GM20431 (cell line): Measurements from ENCODE around the gene INKA1.

Source experiments
- in situ Hi-C: fragments of 300-500 bp; cut with MseI, MboI; formaldehyde crosslinking; loops from one replicate; pipeline ENCODE4 v1.15.0; 2020; ENCODE audit warnings: low sequenced_read_pairs; ENCODE audit not compliant: unreplicated experiment

INKA1 gene

DNA sequence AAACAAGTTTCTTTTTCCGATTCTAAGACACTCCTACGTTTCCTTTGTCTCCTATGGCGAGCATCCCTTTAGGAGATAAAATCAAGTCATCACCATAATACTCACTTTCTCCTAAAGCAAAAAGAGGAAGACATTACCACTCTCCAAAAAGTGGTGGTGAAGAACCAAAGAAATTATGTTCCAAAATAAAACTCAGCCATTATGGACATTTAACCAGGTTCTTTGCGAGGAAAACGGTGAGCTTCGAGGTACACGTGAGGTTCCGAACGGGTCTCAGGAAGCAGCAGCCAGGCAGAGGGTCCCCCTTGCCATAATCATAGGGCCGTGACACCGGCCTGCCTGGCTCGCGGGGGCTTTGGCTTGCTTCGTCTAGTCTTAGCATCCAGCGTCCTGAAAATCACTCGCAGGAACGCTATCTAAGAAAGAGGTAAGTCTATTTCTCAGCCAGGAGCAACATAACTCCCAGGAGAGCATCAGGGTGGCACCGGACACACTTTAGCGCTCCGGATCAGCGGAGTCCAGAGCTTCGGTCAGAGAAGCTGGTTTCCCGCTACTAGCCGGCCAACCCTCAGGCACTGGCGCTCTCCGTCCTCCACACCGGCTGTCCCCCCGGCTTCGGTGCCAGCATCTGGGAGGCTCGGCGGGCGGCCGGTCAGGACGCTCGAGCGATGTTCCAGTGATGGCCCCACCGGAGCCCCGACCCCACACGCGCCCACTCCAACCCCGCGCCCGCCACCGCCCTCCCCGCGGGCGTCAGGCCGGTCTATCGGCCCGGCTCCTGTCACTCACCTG lies 17.3 kb upstream of the INKA1 start:
- in situ Hi-C loops, result no loop called here

DNA sequence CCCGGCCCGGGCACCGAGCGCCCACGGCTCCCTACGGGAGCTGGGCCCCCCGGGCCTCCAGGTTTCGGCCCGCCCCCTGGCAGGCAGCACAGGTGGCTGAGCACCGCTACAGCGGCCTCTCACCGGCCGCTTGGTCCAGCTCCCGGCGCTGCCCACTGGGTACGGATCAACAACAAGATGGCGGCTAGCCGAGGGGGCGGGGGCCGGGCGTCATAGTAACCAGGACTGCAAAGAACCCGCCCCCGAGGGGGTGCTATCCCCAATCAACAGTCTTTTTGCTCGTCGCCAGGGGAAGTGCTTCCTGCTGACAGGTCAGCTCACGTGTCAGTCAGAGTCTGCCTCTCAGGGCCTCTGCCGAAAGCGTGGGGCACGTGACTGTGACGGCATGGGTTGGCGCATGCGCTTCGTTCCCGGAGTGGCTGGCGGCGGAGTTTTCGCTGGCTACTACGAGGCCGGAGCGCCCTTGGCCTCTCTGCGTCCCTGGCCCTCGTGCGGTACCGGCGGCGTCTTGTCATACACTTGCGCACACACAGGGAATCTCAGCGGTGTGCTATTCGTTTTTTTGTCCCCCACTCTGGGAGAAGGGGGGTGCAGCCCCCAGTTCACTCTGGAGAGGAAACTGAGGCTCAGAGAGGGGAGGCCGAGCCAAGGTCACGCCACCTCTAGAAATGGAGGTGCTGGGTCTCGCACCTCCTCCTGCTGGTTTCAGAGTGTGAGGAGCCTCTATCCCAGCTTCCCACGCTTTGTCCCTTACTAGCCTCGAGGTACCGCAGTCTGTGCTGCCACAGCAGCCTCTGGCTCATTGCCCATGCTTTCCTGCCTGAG lies 16.5 kb upstream of the INKA1 start, which contains the start of gene IP6K1:
Gene IP6K1 (minus strand): TSS at position 186 of the 825 bp plus-strand sequence. CDS start 38,502 bp downstream, outside the sequence.
- in situ Hi-C loops, result no loop called here

DNA sequence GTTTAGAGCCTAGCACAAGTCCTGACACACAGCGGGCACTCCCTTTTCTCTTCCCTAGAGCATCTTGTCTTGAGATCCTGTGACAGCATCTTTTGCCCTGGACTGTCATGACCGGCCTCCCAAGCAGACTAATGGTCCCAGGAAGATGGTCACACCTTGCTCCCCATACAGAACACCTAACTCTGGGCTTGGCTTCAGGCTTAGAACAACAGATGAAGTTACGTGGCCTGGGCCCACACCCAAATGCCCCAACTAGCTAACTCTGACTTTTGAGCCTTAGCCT lies 15.9 kb upstream of the INKA1 start:
- in situ Hi-C loops, result no loop called here

GRCh38 chr3:49787536-49787935 lies 15.5 kb upstream of the INKA1 start:
- in situ Hi-C loops, result no loop called here

- in situ Hi-C loops, result no loop called here
These were observed 15.0 kb upstream of the INKA1 start for GRCh38 chr3:49788056-49788455.

GRCh38 chr3:49790626-49791411 lies 12.2 kb upstream of the INKA1 start:
- in situ Hi-C loops, result no loop called here

- in situ Hi-C loops, result no loop called here
These were observed 11.5 kb upstream of the INKA1 start for GRCh38 chr3:49791571-49791970.

GRCh38 chr3:49792371-49793150 lies 10.5 kb upstream of the INKA1 start:
- in situ Hi-C loops, result no loop called here

DNA sequence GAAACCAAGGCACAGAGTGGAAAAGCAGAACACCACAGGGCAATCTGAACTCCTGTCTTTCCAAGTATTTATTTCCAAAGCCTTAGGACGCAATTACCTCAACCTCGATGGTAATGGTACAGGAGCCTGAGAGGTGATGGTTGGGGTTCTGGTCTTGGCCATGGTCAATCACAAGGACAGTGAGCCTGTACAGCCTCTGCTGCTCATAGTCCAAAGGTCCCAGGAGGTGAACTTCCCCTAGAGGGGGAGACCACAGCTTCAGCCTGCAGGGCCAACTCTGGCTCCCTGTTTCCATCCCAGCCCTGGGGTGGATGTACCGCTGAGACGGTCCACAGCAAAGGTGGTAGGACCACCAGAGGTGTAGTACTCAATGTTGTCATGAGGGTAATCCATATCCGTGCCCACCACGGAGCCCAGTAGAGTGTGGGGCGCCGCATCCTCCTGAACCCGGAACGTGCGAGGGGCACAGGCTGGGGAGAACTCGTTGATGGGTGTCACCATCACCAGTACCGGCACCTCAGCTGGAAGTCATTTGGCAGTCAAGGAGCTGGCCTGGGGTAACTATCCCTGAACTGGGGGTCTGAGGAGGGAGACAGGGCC lies 9.5 kb upstream of the INKA1 start:
- in situ Hi-C loops, result no loop called here

DNA sequence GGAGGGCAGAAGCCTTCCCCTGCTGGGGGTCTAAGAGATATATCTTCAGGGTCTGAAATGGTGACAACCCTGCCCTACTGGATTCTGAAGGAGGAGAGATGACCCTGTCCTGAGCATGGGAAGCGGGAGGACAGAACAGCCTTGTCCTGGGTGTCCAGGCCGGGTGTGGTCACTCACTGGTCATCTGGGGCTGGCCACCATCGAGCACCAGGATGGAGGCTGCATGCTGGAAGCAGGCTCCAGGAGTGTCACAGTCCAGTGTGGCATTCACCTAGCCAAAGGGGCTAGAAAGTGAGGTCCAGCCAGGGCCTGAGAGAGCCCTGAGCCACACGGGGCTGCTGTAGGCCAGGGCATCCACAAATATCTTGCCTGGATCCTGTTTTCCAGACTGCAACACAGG lies 8.6 kb upstream of the INKA1 start:
- in situ Hi-C loops, result no loop called here

DNA sequence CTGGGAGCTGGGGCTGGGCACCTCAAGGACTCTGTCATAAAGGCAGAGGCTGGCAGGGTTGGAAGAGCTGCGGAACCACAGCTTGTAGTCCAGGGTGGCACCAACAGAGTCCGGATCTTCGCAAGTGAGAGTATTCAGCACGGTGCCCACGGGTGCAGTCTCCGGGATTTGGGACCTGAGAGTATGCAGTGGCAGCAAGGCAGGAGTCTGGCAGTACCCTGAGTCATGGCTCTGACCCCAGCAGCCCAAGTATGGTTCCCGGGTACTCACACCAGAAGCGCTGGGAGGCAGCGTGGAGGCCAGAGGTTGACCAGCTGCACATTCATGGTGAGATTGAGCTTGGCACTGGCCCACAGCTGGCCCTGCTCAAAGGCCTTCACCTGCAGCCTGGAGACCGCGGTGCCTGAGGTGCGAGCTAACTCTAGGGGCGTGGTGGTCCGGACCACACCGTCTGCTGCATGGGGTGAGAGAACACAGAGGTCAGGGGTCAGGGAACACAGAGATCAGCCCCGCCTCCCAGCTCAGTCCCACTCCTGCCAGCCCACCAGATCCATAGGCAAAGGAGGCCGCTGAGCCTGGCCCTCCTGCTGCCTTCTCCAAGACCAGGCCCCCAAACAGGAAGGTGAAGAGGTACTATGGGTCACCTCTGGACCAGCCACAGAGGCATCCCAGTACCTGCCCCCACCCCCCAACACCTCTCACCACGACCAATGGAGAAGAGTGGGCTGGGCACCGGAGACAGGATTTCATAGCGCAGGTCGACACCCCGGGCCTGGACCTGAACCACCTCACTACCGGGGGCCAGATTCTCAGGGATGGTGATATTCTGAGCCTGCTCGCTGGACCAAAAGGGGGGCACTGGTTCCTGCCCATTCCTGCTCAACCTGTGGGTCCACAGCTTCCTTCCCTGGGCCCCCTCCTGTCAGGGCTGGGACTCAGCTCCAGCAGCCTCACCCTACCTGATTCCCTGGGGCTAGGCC lies 7.8 kb upstream of the INKA1 start:
- in situ Hi-C loops, result no loop called here

GRCh38 chr3:49799105-49799504 lies 4.0 kb upstream of the INKA1 start:
- in situ Hi-C loops, result no loop called here

- in situ Hi-C loops, result no loop called here
These were observed 3.3 kb upstream of the INKA1 start, which contains the start of gene CDHR4 for GRCh38 chr3:49799761-49800160. TSS of gene CDHR4 (minus strand) at chr3:49799873. CDS start at chr3:49799812, 61 bp downstream.

DNA sequence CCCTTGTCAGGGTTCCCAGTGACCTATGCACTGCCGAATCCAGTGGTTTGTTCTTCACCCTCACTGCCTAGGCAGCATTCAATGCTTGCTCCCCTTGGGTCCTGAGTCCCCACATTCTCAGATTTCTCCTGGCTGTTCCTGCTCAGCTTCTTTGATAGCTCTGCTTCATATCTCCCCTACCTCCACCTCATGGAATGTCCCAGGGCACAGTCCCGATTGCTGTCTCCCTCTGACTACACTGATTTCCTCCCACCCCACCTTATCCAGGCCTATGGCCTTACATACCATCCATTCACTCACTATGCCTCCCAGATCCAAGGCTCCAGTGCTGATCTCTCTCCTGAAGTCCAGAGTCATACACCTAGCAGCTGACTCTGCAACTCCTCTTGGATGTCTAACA lies 1.9 kb upstream of the INKA1 start:
- in situ Hi-C loops, result no loop called here

DNA sequence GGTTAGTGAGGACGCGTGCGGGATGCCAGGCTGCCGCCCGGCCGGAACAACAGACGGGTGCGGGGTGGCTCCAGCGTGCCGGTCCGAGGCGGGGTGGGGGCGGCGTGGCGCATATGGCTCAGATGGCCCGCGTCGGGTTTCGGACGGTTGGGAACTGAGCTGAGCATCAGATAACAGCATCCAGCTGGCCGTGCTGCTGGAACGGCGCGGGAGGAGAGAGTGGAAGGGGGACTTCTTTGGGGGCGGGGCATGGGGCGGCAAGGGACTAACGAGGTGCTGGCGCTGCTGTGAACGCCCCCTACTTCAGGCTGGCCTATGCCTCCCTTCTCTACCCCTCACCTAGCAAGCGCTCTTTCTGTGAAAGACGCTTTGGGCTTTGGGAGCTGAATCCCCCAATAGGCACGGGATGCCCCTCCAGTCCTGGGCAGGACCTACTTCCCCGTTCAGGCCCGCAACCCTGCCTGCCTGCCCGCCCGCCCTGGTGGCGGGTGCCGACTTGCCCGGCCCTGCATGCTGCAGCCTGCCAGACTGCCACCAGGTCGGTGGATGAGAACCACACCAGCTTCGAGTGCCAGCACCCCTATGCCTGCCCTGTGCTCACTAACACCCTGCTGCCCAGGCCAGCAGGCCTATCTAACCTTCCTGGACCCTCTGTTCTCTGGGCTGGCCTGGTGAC lies 542 bp downstream of the INKA1 start:
- in situ Hi-C loops, result no loop called here

DNA sequence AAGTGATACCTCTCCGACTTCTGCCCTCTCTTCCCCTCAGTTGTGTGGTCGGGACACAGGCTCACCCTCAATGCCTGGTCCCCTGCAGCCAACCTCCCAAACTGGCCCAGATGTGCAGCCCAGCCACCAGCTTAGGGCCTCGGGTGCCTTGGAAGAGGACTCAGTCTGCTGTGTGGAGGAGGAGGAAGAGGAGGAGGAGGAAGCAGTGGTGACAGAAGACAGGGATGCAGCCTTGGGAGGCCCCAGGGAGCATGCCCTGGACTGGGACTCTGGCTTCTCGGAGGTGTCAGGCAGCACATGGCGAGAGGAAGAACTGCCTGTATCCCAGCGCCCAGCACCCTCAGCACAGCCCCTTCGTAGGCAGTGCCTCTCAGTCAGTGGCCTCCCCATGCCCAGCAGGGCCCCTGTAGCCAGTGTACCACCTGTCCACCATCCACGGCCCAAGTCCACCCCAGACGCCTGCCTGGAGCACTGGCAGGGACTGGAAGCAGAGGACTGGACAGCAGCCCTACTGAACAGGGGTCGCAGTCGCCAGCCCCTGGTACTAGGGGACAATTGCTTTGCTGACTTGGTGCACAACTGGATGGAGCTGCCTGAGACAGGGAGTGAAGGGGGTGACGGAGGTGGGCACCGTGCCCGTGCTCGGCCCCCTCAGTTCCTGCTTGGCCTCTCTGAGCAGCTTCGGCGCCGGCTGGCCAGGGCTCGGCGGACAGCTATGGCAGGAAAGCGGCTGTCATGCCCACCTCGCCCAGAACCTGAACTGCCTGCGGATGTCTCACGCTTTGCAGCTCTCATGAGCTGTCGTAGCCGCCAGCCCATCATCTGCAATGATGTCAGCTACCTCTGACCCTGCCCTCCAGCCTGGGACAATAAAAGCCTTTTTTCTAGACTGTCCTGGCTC lies 1.3 kb downstream of the INKA1 start:
- in situ Hi-C loops, result no loop called here

DNA sequence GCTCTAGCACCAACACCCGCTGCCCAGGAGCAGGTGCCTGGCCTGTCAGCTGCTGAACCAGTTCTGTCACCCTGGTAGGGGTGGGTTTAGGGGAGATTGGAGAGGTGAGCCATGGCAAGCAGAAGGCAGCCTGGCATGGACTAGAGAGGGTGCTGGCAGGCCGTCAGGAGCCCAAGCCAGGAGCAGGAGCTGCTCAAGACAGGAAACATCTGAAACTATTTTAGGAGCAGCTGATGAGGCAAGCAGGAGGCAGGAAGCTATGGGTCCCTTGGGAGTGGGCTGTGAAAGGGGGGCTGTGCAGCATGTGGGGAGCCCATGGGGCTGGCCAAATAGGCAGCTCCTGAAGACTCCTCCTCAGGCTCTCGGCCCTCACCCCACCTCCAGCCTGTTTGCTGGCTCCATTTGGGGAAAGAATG lies 2.3 kb downstream of the INKA1 start:
- in situ Hi-C loops, result no loop called here
